DND-41 (cell line): ENCODE results near the gene USP44.

Experiments
- CTCF ChIP-seq: IDR thresholded peaks from 2 replicates; pipeline ENCODE4 v1.5.1; 2012; ENCODE audit warnings: borderline replicate concordance, low read length, moderate library complexity, mild to moderate bottlenecking; ENCODE audit not compliant: poor library complexity, severe bottlenecking; ENCODE audit errors: extremely low read depth
- EZH2 ChIP-seq: IDR thresholded peaks from 3 replicates; pipeline ENCODE4 v1.6.1; 2012; ENCODE audit warnings: borderline replicate concordance, low read depth, mild to moderate bottlenecking, moderate library complexity, low read length, inconsistent platforms; ENCODE audit not compliant: severe bottlenecking

- TF ChIP-seq CTCF, result no peak
- no peak for TF ChIP-seq EZH2
These were observed 69.4 kb downstream of the USP44 start for GRCh38 chr12:95481888-95482287.
